HG03439 (cell line): ENCODE results near the gene SKP1.
"Not testable (repeated sequence)": the region's sequence is repeated elsewhere in the genome, so short reads cannot be mapped to it uniquely, and the experiment has no call there.

ENCODE experiments used
- ATAC-seq: cut with Tn5 transposase; IDR thresholded peaks from one replicate; pipeline ENCODE4 v1.9.1; 2021; ENCODE audit warnings: mild to moderate bottlenecking, moderate library complexity; ENCODE audit not compliant: unreplicated experiment

SKP1 gene

GRCh38 chr5:134176511-134177368 lies at the start of gene SKP1:
Gene SKP1 (minus strand): TSS chr5:134176950. CDS start chr5:134174022, 2,928 bp downstream.
- peak; percentile 74 for ATAC-seq

DNA sequence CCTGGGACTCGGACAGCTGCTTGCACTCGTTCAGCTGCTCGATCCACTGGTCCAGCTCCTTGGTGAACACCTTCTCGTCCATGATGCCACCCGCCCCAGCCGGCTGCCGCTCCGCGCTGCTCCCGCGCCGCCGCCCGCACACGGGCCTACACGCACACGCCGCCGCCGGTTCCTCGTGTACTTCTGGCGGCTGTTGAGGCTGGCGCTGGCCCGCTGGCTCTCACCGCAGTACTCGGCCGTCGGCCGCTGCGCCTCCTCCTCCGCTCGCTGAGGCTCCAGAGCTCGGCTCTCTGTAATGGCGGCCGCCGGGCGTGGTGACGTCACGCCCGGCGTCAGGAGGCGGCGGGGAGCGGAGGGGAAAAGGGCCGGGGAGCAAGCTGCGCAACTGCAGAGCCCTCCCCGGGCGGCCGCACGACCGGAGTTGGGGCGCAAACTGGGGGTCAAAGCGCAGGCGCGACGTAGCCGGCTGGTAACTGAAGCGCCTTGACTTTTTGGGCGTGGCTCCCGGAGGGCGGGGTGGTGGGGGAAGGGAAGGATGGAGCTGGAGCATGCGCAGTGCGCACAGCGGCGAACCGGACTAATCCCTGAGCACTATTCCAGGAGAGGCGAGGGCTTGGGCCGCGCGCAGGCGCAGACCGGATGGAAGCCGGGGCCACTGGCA lies 49.2 kb upstream of the SKP1 start, which contains the start of gene PPP2CA:
PPP2CA (minus strand) TSS at position 294 of the 661 bp plus-strand sequence; CDS start at position 82, 212 bp downstream.
- peak; percentile 76 for ATAC-seq

DNA sequence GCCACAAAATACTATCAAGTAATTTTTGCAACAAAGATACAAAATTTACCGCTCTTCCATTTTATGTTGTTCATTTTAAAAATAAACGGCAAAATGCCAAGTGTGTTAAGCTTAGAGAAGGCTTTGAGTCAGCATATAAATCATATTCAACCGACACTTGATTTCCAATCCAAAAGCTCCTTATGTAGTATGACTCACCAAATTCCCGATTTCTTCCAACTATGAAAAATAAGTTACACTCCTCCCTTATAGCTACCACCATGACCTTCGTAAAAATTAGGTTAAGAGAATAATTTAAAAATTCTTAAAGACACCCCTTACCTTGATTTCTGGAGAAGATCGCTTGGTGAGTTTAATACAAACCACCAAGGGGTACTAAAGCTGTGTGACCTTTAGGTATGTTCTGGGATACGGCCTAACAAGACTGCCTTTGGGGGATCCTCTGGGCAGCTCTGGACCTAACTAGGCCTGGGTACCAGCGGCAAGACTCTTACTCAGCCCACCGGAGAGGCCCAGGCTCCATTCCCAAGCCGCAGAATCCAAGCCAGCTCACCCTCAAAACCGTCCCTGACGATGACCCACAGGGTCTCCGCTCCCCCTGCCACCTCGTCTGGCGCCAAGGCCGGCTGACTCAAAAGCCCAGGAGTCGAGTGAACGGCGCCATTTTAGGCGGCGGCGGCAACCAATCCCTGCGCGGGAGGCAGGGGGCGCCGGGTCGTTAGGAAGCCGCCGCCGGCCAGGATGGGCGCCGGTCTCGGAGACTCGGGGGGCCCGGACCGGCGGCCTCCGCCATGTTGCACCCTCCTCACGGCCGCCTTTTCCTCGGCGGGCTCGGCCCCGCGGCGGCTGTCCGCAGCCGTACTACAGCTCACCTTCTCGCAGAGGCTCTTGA lies 48.4 kb upstream of the SKP1 start:
- ATAC-seq, result peak; percentile 28

DNA sequence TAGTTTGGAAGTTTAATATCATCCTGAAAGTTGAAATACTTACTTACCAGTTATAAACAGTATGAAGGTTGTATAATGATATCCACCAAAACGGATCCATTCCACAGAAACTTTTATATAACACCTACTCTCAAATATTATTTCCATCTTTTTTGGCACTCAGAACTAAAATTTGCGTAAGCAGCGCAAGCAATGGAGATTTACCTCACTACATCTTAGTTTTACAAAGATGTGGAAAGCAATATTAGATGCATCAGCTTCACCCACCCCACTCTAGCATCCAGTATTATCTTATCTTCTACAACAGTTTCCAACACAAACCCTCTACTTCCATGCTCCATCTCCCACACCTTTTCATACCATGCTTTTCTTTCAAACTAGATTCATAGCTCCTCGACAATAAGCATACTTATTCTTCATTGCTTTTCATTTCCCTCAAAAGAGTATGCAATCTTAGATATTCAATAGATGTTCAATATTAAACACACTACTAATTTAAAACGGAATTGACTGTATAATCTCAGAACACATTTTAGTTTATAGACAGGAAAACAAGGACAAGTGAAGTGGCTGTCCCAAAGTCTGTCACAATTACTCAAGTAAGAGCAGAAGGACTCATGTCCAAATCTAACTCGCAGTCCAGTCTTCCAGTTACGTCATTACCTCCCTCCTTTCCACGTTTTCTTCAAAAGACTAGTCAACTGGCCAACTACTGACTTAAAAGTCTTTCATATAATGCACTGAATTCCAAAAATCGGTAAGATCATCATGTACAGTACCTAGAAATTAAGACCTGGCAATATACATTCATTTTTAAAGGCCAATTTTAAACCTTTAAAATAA lies 46.9 kb upstream of the SKP1 start:
- no peak for ATAC-seq

GRCh38 chr5:134221690-134222089 lies 44.9 kb upstream of the SKP1 start:
- ATAC-seq, result not testable (repeated sequence)

DNA sequence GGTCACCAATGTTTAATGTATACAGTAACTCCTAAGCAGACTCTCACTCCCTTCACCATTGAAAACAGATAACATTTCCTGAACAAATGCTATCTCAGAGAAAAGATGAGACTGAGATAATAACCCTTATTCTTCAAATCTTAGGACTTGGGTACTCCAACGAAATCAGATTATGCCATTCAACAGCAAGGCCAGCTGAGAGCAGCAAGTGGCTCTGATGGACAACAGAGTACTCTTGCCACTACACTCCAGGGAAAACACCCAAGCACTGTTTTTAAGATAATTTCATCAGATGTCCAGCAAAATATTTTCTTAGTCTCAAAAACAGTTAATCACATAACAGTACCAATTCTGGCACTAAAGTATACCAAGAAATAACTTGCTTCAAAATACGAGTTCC lies 39.0 kb upstream of the SKP1 start:
- ATAC-seq, result no peak

DNA sequence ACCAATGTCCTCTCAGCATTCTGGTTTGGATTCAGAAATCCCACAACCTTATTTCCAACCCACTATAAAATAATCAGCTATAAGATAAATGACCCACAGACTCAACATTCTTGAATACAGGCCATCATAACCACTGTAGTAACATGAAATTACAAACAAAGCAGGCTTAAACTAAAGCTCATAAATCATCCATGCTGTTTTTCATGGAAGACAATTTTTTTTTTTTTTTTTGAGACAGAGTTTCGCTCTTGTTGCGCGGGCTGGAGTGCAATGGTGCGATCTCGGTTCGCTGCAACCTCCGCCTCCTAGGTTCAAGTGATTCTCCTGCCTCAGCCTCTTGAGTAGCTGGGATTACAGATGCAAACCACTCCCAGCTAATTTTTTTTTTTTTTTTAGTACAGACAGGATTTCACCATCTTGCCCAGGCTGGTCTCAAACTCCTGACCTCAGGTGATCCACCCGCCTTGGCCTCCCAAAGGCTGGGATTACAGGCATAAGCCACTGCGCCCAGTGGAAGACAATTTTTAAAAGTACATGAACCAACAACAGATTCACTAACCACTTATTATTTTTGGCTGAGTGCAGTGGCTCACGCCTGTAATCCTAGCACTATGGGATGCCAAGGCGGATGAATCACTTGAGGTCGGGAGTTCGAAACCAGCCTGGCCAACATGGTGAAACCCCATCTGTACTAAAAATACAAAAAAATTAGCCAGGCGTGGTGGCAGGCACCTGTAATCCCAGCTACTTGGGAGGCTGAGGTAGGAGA lies 34.7 kb upstream of the SKP1 start:
- not testable (repeated sequence) for ATAC-seq

GRCh38 chr5:134209477-134210245 lies 32.9 kb upstream of the SKP1 start:
- ATAC-seq, result no peak

- ATAC-seq, result no peak
Observed at GRCh38 chr5:134207696-134208095, 30.9 kb upstream of the SKP1 start.

DNA sequence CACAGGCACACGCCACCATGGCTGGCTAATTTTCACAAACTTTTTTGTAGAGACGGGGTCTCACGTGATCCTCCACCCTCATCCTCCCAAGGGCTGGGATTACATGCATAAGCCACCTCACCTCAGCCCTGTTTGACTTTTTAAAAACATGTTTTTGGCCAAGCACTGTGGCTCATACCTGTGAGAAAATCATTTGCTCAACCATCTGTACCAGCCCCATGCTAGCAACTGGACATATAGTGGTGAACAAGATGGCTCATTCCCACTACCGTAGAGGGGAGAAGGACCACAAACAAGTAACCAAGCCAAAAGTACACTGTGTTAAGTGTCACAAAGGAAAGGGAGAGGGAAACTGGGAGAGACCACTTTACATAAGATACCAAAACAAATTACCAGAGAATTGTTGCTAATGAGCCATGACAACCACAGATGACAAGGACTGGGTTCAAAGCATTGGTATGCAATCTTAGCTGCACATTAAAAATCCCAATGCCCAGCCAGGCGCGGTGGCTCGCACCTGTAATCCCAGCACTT lies 29.9 kb upstream of the SKP1 start:
- ATAC-seq, result no peak

GRCh38 chr5:134204575-134204974 lies 27.8 kb upstream of the SKP1 start:
- ATAC-seq, result no peak

DNA sequence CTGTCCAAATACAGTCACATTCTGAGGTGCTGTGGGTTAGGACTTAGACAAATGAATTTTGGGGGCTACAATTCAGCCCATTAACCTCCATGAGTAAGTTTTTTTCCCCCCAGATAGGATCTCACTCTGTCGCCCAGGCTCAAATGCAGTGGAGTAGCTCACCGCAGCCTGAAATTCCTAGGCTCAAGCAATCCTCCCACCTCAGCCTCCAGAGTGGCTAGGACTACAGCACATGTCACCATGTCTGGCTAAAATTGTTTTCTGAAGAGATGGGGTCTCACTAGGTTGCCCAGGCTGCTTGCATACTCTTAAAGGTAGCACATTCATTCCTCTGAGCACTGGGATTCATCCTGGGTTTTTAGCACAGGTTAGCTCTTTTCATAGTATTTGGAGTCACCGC lies 26.9 kb upstream of the SKP1 start:
- ATAC-seq, result no peak

- no peak for ATAC-seq
Observed at GRCh38 chr5:134195666-134196065, 18.9 kb upstream of the SKP1 start.

DNA sequence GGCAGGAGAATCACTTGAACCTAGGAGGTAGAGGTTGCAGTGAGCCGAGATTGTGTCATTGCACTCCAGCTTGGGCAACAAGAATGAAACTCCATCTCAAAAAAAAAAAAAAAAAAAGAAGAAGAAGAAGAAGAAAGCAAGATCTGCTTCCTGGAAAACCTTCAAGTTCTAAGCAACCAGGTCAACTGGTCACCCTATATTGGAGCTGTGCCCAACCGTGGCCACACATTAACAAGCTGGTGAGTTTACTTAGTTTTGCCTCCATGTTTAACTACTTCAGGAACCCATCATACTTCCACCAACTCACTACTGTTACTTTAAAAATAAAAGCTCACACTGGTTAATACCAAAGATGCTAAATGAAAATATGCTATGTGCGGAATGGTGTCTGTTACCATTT lies 12.3 kb upstream of the SKP1 start:
- no peak for ATAC-seq

DNA sequence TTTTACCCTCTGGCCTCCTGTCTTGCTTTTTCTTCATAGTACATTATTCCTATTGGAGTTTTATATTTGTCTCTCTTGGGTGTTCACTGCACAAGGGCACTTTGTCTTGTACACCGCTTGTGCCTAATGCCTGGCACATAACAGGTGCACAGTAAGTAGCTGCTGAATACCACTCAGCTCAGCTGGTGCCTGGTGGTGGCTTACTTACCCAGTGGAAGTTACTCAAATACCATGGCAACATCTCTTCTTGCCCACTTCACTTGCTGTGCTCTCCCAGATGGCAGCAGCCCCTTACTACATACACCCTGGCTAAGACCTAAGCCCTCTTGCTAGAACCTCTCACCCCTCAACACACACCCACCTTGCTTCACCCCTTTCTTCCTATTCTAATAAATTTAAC lies 11.3 kb upstream of the SKP1 start:
- no peak for ATAC-seq

- ATAC-seq, result peak; percentile 73
Observed at GRCh38 chr5:134184155-134185135, 7.7 kb upstream of the SKP1 start.

DNA sequence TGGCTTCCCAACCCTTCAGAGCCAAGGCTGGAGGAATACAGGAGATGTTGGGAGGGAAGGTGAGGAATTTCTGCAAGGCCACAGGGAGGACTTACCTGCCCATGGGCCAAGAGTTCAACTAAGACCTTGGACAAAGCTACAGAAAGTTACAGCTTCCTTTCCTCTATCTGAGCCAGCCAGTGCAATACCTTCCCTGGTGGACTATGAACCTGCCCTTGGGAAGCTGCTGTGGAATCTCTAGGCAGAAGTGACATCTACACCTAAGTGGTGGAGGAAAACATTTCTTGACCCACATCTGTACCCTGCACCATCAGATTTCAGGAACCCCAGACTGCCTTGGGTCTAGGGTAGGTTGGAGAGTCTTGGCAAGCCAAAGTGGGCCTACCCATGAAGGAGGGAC lies 6.7 kb upstream of the SKP1 start:
- ATAC-seq, result no peak
